ENCODE results near the gene SLC39A9. TPM values are rescaled to one million over a fixed set of nuclear protein-coding genes. Genes with fewer than 3 reads are reported as not detected.

The SLC39A9 gene
- polyA plus RNA-seq, 1 experiment = 70.3 TPM

- Histone ChIP-seq H3K4me3 (ENCODE audit: low read depth, low read length) (no peak overlapping the region), H3K36me3 (ENCODE audit: control insufficient read depth, insufficient read depth, low read length) (no peaks in the 10 kb centered on the region), H3K27me3 (ENCODE audit: control insufficient read depth, insufficient read depth, low read length) (peaks cover 38% of the 10 kb centered on the region)
- POLR2A ChIA-PET = no interaction called here
- DNase-seq (ENCODE audit: low read depth) = no peak
- CTCF ChIA-PET = interaction anchor here (1.0 kb wide), 1 partner anchor 12 kb away, joined by 3 read pairs; no protein-coding TSS in a partner anchor
- TF ChIP-seq CTCF (IDR thresholded peaks at IDR 0.05; ENCODE audit: insufficient read depth, low read depth, low read length) = no peak
Measured at GRCh38 chr14:69487226-69487625, 88.7 kb downstream of the SLC39A9 start.

- CTCF ChIA-PET = no interaction called here
- no peak for TF ChIP-seq CTCF (IDR thresholded peaks at IDR 0.05; ENCODE audit: insufficient read depth, low read depth, low read length)
- Histone ChIP-seq H3K4me3 (ENCODE audit: low read depth, low read length) (no peak overlapping the region), H3K27me3 (ENCODE audit: control insufficient read depth, insufficient read depth, low read length) (peaks cover 36% of the 10 kb centered on the region), H3K36me3 (ENCODE audit: control insufficient read depth, insufficient read depth, low read length) (no peaks in the 10 kb centered on the region)
- POLR2A ChIA-PET = no interaction called here
- DNase-seq (ENCODE audit: low read depth) = no peak
Measured at GRCh38 chr14:69487771-69488170, 89.3 kb downstream of the SLC39A9 start.

GRCh38 chr14:69489495-69489894 lies 91.0 kb downstream of the SLC39A9 start:
- H3K4me3 ChIP-seq (ENCODE audit: low read depth, low read length) = no peak overlapping the region
- POLR2A ChIA-PET = no interaction called here
- no peaks in the 10 kb centered on the region for H3K36me3 ChIP-seq (ENCODE audit: control insufficient read depth, insufficient read depth, low read length)
- CTCF ChIA-PET = interaction anchor here (1.2 kb wide), 1 partner anchor 27 kb away, joined by 4 read pairs; no protein-coding TSS in a partner anchor
- TF ChIP-seq CTCF (IDR thresholded peaks at IDR 0.05; ENCODE audit: insufficient read depth, low read depth, low read length) = no peak
- DNase-seq (ENCODE audit: low read depth) = no peak
- peaks cover 26% of the 10 kb centered on the region for H3K27me3 ChIP-seq (ENCODE audit: control insufficient read depth, insufficient read depth, low read length)

GRCh38 chr14:69490219-69490918 lies 91.9 kb downstream of the SLC39A9 start:
- no peak for TF ChIP-seq CTCF (IDR thresholded peaks at IDR 0.05; ENCODE audit: insufficient read depth, low read depth, low read length)
- CTCF ChIA-PET = interaction anchor here (1.6 kb wide), 1 partner anchor 30 kb away, joined by 4 read pairs; no protein-coding TSS in a partner anchor
- Histone ChIP-seq H3K27me3 (ENCODE audit: control insufficient read depth, insufficient read depth, low read length) (peaks cover 20% of the 10 kb centered on the region), H3K4me3 (ENCODE audit: low read depth, low read length) (no peak overlapping the region), H3K36me3 (ENCODE audit: control insufficient read depth, insufficient read depth, low read length) (no peaks in the 10 kb centered on the region)
- POLR2A ChIA-PET = no interaction called here
- DNase-seq (ENCODE audit: low read depth) = no peak

- no peak overlapping the region for H3K4me3 ChIP-seq (ENCODE audit: low read depth, low read length)
- no peaks in the 10 kb centered on the region for H3K36me3 ChIP-seq (ENCODE audit: control insufficient read depth, insufficient read depth, low read length)
- ChIA-PET POLR2A (no interaction called here), CTCF (interaction anchor here (1.6 kb wide), 1 partner anchor 31 kb away, joined by 4 read pairs; no protein-coding TSS in a partner anchor)
- H3K27me3 ChIP-seq (ENCODE audit: control insufficient read depth, insufficient read depth, low read length) = peaks cover 12% of the 10 kb centered on the region
- TF ChIP-seq CTCF (IDR thresholded peaks at IDR 0.05; ENCODE audit: insufficient read depth, low read depth, low read length) = no peak
- DNase-seq (ENCODE audit: low read depth) = no peak
Measured at GRCh38 chr14:69491193-69491592, 92.7 kb downstream of the SLC39A9 start.

Measured in BJ (cell line).